Astrocyte of the hippocampus (primary cell): ENCODE results near the gene BRCA2.

Experiments used
- DNase-seq: peaks from one replicate; pipeline ENCODE4 v3.0.0; 2011; ENCODE audit warnings: low read depth, low spot score

Gene BRCA2

DNA sequence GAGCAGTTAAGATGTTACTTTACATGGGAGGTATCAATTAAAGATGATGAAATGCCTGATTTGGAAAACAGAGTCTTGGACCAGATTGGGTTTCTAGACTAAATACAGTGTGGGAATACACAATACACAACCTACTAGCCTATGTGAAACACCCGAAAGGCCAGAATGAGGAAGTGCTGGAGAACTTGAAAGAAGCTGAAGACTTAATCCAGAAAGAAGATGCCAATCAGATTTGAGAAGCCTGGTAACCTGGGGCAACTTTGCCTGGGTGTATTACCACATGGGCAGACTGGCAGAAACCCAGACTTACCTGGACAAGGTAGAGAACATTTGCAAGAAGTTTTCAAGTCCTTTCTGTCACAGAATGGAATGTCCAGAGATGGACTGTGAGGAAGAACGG is 69.4 kb downstream of the BRCA2 start:
- DNase-seq = no peak

DNA sequence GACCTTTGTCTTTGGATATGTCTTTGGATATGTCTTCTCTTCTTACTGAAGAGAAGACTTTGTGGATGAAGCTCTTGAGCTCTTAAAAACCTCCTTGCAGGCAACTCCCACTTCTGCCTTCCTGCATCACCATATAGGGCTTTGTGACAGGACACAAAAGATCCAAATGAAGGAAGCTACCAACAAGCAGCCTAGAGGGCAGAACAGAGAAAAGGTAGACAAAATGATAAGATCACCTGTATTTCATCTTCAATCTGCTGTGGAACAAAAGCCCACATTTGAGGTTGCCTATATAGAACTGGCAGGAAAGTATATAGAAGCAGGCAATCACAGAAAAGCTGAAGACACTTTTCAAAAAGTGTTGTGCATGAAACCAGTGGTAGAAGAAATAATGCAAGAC is 70.1 kb downstream of the BRCA2 start:
- no peak for DNase-seq

DNA sequence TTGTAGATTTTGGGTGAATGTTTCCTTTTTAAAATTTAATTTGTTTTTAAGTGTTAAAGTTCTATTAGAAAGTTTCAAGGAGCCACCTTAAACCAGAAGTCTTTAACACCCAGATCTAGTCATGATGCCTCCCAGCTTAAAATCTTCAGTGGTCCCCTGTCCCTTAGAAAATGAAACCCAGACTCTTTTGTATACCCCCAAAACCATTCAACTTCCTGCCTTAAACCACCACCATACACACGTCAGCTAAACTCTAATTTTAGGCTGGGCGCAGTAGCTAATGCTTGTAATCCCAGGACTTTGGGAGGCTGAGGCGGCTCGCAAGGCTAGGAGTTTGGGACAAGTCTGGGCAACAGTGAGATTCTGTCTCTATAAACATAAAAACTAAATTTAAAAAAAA is 74.7 kb downstream of the BRCA2 start:
- DNase-seq = no peak

- no peak for DNase-seq
These were observed 75.2 kb downstream of the BRCA2 start for GRCh38 chr13:32390484-32390883.

GRCh38 chr13:32391101-32391619 is 75.9 kb downstream of the BRCA2 start:
- no peak for DNase-seq

GRCh38 chr13:32403108-32403507 is 87.8 kb downstream of the BRCA2 start:
- DNase-seq = no peak

- DNase-seq = no peak
These were observed 92.5 kb downstream of the BRCA2 start for GRCh38 chr13:32407854-32408253.

DNA sequence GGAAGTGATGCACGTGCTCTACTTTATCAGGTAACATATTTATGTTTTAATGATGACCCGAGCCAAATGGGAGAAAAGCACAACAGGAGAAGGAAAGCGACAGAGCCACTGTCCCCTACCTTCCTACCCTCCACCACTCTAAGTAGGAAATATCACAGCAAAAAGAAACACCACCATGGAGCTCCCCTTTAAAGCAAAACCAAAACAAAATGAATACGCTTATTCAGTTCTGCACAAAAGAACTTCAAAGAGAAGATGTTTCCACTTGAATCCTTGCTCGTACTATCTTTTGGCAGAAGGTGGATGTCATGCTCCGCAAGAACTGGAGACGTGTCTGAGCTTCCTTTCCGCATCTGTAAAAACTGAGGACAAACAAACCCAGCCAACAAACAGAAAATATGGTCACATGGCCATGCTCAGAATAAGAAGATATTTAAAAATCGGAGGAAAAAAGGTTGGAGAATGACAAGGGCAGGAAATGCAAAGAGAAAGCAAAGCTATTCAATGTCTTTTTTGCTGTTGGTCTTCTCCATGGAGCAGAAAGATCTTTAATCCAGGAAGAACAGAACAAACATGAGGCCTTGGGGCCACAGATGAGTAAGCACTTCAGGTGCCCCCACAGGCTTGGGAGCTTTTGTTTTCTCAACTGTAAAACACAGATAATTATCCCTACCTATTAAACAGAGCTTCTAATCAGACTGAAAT is 93.1 kb downstream of the BRCA2 start:
- no peak for DNase-seq

DNA sequence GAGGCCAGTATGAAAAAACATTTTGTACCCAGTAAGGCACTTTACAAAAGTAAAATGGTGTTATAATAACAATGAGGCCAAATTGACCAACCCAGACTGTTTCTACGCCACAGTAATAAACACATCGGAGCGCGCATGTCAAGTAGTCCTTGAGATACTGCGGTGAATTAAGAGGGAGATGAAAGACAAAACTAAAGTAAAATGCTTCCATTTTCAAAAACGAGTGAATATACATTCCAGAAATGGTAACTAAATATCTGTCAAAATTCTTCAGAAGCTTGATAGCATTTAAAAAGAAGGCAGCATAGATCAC is 93.6 kb downstream of the BRCA2 start:
- peak; percentile 34 for DNase-seq

- peak; percentile 71 for DNase-seq
These were observed 94.5 kb downstream of the BRCA2 start for GRCh38 chr13:32409561-32410421.

DNA sequence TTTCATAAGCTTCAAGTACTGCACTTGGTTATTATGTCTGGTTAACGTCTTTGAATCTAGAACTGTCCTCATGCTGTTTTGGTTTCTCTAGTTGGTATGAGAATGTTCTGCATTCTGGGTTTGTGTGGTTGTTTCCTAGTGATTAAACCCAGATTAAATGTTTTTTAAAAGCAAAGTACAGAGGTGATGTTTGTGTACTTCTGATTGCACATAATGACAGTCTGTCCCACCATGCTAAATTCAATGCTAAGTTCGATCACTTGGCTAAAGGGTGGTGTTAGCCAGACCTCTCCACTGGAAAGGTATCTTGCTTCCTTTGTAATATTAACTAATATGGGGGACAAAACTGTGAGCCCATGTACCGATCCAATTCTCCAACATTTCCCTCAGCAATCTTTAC is 98.0 kb downstream of the BRCA2 start:
- DNase-seq = no peak

DNA sequence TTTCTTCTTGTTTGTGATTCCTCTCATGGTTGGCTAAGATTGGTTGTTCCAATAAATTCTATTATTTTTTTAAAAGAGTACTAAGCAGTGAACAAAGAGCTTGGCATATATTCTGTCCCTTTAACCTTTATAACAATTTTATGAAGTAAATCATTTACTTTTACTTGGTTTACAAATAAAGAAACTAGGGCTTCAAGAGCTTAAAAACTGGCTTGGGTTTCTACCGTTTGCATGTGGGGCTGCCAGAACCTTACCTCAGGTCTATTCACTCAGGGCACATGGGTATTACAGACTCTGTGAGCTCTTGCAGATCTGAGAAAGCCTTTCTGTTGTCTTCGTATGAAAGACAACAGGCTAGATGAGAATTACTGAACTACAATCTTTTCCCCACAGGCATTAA is 99.3 kb downstream of the BRCA2 start:
- no peak for DNase-seq

- DNase-seq = no peak
These were observed 99.7 kb downstream of the BRCA2 start for GRCh38 chr13:32415019-32415418.

DNA sequence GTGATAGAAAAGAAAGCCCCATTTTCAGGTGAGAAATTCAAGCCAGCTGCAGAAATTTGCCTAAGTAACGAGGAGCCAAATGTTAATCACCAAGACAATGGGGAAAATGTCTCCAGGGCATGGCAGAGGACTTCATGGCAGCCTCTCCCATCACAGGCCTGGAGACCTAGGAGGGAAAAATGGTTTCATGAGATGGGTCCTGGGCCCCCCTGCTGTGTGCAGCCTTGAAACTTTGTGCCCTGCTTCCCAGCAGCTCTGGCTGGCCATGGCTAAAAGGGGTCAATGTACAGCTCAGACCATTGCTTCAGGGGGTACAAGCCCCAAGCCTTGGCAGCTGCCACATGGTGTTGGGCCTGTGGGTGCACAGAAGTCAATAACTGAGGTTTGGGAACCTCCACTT is 102.7 kb downstream of the BRCA2 start:
- no peak for DNase-seq

DNA sequence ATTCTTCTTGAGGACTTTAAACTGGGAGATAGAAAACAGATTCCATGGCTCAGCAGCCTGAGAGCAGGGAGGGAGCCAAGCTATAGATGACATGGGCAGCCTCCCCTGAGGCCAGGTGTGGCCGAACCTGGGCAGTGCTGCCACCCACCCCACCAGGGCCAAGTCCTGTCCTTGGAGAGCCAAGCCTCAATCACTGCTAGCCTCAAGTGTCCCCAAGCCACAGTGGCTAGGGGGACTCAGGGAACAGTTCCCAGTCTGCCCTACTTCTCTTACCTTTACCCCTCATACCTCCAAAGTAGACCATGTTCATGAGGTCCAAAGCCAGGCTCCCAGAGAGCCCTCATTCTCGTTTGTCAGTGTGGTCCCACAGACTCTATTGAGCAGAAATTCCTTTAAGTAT is 104.6 kb downstream of the BRCA2 start:
- no peak for DNase-seq

GRCh38 chr13:32423592-32423991 is 108.3 kb downstream of the BRCA2 start:
- no peak for DNase-seq

GRCh38 chr13:32425158-32425557 is 109.8 kb downstream of the BRCA2 start:
- DNase-seq = no peak

GRCh38 chr13:32426191-32426989 is 111.1 kb downstream of the BRCA2 start:
- DNase-seq = no peak

- DNase-seq = peak; percentile 59
These were observed 111.9 kb downstream of the BRCA2 start for GRCh38 chr13:32426990-32427851.

DNA sequence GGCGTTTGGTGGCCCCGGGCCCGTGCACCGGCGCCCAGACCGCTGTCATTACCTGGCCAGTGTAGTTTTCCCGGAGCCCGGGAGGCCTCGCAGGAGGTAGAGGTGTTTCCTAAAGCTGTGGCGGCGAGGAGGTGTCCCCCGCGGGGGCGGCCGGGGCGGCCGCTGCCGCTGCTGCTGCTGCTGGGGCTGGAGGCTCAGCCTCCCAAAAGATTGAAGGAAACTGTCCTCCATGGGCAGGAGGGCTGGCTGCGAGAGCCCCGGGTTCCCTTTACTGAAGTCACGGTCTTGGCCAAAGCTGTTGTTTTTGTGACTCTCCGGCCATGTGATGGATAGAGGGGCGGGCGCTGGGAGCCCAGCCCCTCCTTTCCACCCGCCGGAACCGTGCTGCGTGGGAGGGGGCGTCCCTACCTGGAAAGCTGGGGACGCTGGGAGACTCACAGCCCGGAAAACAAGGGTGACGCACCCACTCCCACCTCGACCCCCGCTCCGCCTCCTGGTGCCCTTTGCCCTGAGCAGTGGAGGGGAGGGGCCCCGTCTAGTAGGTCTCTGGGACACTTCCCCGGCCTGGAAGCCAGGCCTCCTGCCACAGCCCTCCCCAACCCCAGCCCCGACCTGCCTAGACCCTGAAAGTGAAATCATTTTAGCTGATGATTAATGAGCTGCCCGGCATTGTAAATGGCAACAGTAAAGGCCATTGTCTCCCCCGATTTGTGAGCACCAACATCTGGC is 112.7 kb downstream of the BRCA2 start, which contains the start of gene N4BP2L1:
Gene N4BP2L1 (minus strand): TSS at position 279 of the 729 bp plus-strand sequence. CDS start 48 bp downstream, at position 231.
- peak; percentile 74 for DNase-seq
